Activated CD8-positive, alpha-beta T cell treated with anti-CD3 and anti-CD28 coated beads for 36 hours (primary cell): ENCODE results near the gene AOAH. TPM values are rescaled to one million over a fixed set of nuclear protein-coding genes. Genes with fewer than 3 reads are reported as not detected.

ENCODE experiments used
- ATAC-seq: fragments of 200-7000 bp; cut with Tn5 transposase; one replicate; pipeline ENCODE4 v1.10.0; 2021; ENCODE audit warnings: mild to moderate bottlenecking, moderate library complexity
- CTCF ChIA-PET: fragments of 350-600 bp; sonication (Branson Sonifier 250); formaldehyde crosslinking; loops from one replicate; lab custom pipeline; 2021; ENCODE audit warnings: antibody characterized with exemption; lab: Charles Lee
- POLR2A ChIA-PET: fragments of 350-600 bp; sonication (Branson Sonifier 250); formaldehyde crosslinking; loops from one replicate; lab custom pipeline; 2021; ENCODE audit warnings: antibody characterized with exemption; lab: Charles Lee
- DNase-seq: peaks from one replicate; pipeline ENCODE4 v3.0.0-alpha.2; 2020
- H3K27ac Mint-ChIP-seq: one replicate; pipeline ENCODE4 v1.8.0; 2021; ENCODE audit warnings: mild to moderate bottlenecking, mixed read lengths
- H3K27me3 Mint-ChIP-seq: one replicate; pipeline ENCODE4 v1.8.0; 2021; ENCODE audit warnings: mixed read lengths
- H3K36me3 Mint-ChIP-seq: one replicate; pipeline ENCODE4 v1.8.0; 2021; ENCODE audit warnings: low read depth, mixed read lengths
- H3K4me1 Mint-ChIP-seq: one replicate; pipeline ENCODE4 v1.8.0; 2021; ENCODE audit warnings: low read depth, mixed read lengths
- H3K4me3 Mint-ChIP-seq: one replicate; pipeline ENCODE4 v1.8.0; 2021; ENCODE audit warnings: mild to moderate bottlenecking, moderate library complexity, mixed read lengths
- H3K9me3 Mint-ChIP-seq: one replicate; pipeline ENCODE4 v1.8.0; 2021; ENCODE audit warnings: mixed read lengths
- intact Hi-C: fragments of 100-400 bp; cut with micrococcal nuclease; formaldehyde crosslinking; loops from one replicate; pipeline ENCODE4 v1.10.0; 2022
- total RNA-seq, 2 experiments: library from RNA; stranded (reverse); gene quantifications; one replicate each; pipeline ENCODE4 v1.2.3, GENCODE V29; 2021
- TF ChIP-seq, protein P1 (sequence below): fragments of 200-600 bp; IDR thresholded peaks from one replicate; pipeline ENCODE4 v1.8.0; 2022; ENCODE audit warnings: antibody characterized with exemption, mild to moderate bottlenecking

AOAH gene
- total RNA-seq, 2 experiments from 2014 or later = 10.4 to 17.1 TPM

DNA sequence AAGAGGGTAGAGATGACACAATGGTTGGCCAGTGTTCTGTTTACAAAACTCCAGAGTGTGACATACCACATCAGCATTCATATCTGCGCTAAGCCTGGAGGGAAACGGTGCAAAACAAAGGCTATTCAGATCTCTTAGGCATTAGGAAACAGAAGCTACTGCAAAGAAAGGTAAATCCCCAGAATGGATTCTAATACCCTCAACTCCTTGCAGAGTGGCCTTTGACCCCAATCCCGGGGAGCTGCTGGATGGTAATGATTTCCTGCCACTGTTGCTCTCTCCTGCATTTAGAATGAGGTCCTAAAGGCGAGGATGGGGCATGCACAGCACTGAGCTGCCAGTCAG is 65.2 kb downstream of the AOAH start:
- TF ChIP-seq, protein P1, sequence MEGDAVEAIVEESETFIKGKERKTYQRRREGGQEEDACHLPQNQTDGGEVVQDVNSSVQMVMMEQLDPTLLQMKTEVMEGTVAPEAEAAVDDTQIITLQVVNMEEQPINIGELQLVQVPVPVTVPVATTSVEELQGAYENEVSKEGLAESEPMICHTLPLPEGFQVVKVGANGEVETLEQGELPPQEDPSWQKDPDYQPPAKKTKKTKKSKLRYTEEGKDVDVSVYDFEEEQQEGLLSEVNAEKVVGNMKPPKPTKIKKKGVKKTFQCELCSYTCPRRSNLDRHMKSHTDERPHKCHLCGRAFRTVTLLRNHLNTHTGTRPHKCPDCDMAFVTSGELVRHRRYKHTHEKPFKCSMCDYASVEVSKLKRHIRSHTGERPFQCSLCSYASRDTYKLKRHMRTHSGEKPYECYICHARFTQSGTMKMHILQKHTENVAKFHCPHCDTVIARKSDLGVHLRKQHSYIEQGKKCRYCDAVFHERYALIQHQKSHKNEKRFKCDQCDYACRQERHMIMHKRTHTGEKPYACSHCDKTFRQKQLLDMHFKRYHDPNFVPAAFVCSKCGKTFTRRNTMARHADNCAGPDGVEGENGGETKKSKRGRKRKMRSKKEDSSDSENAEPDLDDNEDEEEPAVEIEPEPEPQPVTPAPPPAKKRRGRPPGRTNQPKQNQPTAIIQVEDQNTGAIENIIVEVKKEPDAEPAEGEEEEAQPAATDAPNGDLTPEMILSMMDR = no peak
- Mint-ChIP-seq H3K4me1 (peaks cover 62% of the 10 kb centered on the region), H3K36me3 (peaks cover 25% of the 10 kb centered on the region), H3K9me3 (no peaks in the 10 kb centered on the region), H3K27ac (peak overlapping the region; percentile 60), H3K27me3 (no peaks in the 10 kb centered on the region), H3K4me3 (no peak overlapping the region)
- ChIA-PET POLR2A (interaction anchor here (1.0 to 1.6 kb wide), 2 partner anchors 11 to 12 kb away, joined by 3 to 5 read pairs; no protein-coding TSS in a partner anchor), CTCF (interaction anchor here (0.8 to 1.7 kb wide), 3 partner anchors 10 to 523 kb away, joined by 3 to 5 read pairs (median 4); no protein-coding TSS in a partner anchor)
- intact Hi-C loops = no loop called here
- ATAC-seq (no peak), DNase-seq (no peak)

DNA sequence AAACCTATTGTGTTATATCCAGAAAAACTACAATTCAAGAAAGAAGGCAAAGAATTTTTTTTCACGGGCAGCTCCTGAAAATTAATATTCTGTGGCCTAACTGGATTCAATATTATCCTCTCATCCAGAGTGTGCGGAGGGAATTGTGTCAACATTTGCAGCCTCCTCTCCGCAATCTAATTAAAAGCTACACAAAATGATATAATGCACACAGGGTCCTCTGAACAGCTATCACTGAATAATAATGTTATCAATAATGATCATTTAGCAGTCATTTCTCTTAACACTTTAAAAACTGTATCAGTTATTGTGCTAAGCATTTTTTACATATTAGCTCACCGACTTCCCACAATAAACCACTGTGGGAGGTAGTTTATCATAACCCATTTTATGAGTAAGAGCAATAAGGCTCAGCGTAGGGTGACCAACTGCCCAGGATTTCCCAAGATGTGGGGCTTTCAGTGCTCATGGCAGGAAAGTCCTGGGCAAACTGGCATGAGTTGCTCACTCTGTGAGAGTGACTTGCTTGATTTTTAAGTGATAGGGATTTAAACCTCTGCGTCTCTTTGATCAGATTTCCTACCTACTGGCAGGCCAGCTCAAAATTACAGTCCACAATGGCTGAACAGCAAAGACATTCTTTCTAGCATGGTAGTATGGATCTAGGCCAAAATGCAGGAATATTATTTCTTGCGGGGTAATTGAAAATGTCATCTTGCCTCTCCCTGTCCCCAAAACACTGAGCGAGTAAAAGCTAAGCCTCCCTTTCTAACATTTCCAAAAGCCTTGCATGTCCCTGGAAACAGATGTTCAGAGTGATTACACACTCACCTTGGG is 65.7 kb downstream of the AOAH start:
- H3K4me3 Mint-ChIP-seq = no peak overlapping the region
- no peak for DNase-seq
- ChIA-PET POLR2A (interaction anchor here (1.0 to 1.6 kb wide), 3 partner anchors 11 to 28 kb away, joined by 3 to 5 read pairs (median 3); no protein-coding TSS in a partner anchor), CTCF (interaction anchor here (0.8 to 1.7 kb wide), 6 partner anchors 11 to 523 kb away, joined by 3 to 5 read pairs (median 4); no protein-coding TSS in a partner anchor)
- peak; percentile 41 for ATAC-seq
- peak overlapping the region; percentile 60 for H3K27ac Mint-ChIP-seq
- peaks cover 68% of the 10 kb centered on the region for H3K4me1 Mint-ChIP-seq
- peaks cover 25% of the 10 kb centered on the region for H3K36me3 Mint-ChIP-seq
- H3K27me3 Mint-ChIP-seq = no peaks in the 10 kb centered on the region
- intact Hi-C loops = no loop called here
- H3K9me3 Mint-ChIP-seq = no peaks in the 10 kb centered on the region
- TF ChIP-seq, protein P1 = no peak

DNA sequence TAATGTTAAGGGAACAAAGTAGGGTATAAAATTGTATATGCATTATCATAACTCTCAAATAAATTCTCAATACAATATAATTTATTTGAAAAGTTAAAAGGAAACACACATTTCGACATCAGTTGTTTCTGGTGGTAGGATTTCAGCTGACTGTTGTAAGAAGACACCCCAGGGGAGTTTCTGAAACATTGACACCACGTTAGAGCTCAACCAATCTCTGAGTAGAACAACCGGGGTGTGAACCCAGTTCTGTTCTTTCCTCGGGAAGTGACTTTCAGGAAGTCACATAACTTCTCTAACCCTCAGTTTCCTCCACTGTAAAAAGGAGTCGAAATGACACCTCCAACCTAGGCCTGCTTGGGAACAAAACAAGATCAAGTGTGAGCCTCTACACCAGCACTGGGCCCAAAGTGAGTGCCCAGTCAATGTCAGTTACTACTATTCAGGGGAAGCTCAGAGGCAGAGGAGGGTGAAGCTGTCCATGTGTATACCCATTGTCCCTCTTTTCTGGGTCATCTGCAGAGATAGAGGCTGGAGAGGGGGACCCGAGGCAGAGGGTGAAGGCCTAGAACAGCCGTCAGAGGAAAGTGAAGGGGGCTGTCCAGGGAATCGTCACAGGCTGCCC is 67.1 kb downstream of the AOAH start:
- TF ChIP-seq, protein P1 = no peak
- POLR2A ChIA-PET = no interaction called here
- no peak for ATAC-seq
- Mint-ChIP-seq H3K4me1 (peaks cover 70% of the 10 kb centered on the region), H3K36me3 (peaks cover 29% of the 10 kb centered on the region), H3K4me3 (no peak overlapping the region), H3K27ac (peak overlapping the region; percentile 83), H3K9me3 (no peaks in the 10 kb centered on the region), H3K27me3 (no peaks in the 10 kb centered on the region)
- CTCF ChIA-PET = interaction anchor here (1.0 to 1.8 kb wide), 3 partner anchors 9 to 17 kb away, joined by 3 to 8 read pairs (median 3); no protein-coding TSS in a partner anchor
- intact Hi-C loops = no loop called here
- no peak for DNase-seq

DNA sequence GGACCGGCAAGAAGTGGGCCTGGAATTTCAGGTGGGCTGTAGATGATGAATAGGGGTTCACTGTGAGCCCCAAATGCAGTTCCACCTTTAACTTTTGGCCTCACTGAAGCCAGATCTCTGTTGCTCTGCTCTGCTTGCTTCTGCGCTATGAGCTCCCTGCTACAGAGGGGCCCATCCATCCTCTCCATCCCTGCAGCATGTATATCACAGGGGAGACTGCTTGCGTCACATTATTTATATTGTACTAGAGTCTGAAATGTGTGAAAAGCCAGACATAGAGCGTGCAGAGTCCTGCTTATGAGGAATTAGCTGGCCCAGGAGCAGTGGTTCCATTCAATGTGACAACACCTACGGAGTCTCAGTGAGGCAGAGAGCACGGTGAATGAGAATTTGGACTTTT is 69.9 kb downstream of the AOAH start:
- Mint-ChIP-seq H3K27me3 (no peaks in the 10 kb centered on the region), H3K4me1 (peaks cover 75% of the 10 kb centered on the region), H3K27ac (no peak overlapping the region), H3K4me3 (no peak overlapping the region), H3K36me3 (peaks cover 41% of the 10 kb centered on the region), H3K9me3 (no peaks in the 10 kb centered on the region)
- ChIA-PET CTCF (interaction anchor here (0.6 to 2.0 kb wide), 2 partner anchors 9 to 16 kb away, joined by 3 to 9 read pairs; no protein-coding TSS in a partner anchor), POLR2A (no interaction called here)
- DNase-seq = no peak
- intact Hi-C loops = no loop called here
- TF ChIP-seq, protein P1 = no peak
- ATAC-seq = no peak
